Cerebellar nuclear complex (tissue), 1 donor: Measurements from ENCODE around the gene UBE2G2.

Experiments used
- DNase-seq, 2 experiments: peaks; one replicate each; lab custom pipeline; 2025; lab: John Stamatoyannopoulos, UW

The UBE2G2 gene

DNA sequence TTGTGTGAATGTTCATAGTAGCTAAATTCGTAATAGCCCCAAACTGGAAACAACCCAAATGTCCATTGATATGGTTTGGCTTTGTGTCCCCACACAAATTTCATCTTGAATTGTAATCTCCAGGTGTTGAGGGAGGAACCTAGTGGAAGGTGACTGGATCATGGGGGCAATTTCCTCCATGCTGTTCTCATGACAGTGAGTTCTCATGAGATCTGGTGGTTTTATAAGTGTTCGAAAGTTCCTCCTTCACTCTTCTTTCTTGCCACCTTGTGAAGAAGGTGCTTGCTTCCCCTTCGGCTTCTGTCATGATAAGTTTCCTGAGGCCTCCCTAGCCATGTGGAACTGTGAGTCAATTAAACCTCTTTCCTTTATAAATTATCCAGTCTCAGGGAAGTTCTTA, 11.3 kb downstream of the UBE2G2 start:
- DNase-seq = no peak

DNA sequence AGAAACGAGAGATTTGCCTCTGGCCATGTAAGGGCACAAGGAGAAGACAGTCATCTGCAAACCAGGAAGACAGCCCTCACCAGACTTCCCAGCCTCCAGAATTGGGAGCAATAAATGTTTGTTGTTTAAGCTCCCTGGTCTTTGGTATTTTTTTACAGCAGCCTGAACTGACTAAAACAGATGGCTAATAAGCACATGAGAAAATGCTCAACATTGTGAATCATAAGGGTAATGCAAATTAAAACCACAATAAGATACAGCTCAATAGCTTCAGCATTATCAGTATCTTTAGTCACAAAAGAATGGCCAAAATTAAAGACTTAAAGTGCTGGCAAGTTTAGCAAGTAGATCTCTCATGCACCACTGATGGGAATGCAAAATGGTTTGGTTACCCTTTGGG, 11.7 kb downstream of the UBE2G2 start:
- no peak for DNase-seq

DNA sequence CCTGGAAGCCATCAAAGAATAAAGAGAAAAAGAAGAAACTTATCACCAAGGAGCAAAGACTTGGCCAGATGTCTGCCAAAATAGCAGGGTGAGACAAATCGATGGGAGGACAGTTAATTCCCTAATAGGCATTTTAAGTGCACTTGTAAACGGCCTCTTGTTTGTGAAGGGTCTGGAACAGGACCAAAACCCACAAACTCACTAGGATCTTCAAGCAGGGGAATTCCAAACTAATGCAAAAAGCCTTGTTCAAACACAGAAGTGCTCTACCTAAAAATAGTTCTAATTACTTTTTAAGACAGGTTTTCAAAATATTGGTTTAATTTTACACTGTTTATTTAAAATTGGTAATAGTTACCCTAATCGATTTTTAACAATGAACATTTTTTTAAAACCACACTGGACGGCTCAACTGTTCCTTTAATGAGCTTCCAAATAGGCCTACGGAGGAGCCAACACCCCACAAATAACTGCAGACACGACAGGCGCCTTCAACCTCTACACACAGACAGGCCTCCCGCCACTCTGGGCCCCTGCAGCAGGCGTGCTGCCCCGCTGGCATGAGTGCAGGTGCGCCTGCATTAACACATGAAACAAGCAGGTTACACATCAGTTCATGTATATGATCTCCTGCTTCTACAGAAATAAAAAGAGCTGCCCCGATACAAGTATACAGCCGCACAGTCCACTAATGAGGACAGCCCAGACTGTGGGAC, 15.8 kb downstream of the UBE2G2 start:
- no peak for DNase-seq

DNA sequence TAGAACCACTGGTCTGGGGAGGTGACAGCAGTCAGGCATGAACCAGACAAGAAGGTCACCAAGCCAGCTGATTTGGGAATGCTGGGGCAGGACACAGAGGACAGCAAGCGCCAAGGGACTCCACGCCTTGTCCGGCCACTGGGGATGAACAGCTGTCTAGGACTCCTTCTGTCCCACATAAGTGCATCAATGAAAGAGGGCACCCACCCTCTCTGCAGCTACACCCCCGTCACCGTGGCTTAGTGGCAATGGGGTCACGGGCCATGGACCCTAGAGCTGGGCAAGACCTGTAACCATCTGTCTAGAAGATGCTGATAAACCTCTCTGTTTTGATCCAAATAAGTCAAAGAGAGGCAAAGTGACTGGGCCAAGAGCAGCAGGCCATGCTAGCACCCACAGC, 16.8 kb downstream of the UBE2G2 start:
- DNase-seq = no peak

DNA sequence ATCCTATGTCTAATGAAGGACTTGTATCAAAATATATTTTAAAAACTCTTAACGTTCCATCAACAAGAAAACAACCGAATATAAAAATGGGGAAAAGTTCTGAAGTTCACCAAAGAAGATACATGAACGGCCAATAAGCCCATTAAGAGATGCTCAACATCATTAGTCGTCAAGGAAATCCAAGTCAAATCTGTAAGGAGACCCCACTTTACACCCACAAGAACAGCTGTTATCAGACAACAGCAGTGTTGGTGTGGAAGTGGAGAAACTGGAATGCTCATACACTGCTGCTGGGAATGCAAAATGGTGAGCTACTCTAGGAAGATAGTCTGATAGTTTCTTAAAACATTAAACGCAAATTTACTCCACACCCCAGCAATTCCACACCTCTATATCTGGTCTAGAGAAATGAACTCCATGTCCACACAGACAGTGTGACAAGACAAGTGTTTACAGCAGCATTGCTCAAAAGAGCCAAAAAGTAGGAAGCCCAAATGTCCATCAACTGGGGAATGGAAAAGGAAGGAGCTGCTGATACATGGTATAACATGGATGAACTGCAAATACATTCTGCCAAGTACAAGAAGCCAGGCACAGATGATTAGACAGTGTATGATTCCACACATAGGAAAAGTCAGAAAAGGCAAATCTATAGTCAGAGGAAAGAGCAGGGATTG, 18.5 kb downstream of the UBE2G2 start:
- DNase-seq = no peak

DNA sequence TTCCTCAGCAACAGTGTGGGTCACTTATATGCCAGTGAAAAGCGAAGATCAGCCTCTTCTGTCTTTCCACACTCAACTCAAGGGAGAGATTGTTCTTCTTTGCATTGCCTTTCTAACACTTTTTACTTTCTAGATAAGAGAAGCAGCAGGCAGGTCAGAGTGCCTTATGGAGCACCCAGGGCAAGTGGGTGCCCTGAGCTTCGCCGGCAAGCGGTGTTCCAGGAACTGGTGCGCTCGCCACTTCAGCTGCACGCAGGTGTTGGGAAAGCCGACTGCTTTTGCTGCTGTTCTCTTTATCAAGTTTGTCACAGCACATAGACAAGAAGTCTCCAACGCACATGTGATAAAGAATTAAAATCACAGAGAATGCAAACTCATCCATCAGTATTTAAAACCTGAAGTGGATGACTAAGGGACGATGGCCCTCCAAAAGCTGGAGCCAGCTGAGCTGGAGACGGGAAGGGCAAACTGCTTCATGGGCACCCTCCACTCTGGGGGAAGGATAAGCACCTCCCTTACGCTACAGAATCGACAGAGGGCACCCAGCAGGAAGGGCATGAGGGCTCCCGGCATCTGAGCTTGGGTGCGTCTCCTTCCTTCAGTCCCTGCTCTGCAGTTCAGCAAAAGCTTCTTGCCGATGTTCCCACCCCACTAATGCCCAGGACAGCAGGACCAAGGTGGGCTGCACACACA, 20.7 kb downstream of the UBE2G2 start:
- no peak for DNase-seq

DNA sequence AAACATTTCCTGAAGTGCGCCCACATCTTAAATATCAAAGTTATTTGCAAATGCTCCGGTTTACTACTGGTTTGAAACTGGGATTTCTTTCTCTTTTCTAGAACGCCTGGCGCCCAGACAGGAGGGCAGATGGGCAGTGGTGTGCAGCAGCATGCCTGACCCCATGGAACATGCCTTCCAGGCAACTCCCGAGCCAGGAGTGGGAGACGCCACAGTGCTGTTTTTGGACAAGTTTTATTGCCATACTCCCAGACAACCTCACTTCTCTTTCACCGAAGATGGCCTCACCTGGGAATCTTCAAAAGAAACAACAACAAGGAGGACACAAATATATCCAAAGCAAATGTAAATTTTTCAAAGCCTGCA, 21.5 kb downstream of the UBE2G2 start:
- DNase-seq = no peak

DNA sequence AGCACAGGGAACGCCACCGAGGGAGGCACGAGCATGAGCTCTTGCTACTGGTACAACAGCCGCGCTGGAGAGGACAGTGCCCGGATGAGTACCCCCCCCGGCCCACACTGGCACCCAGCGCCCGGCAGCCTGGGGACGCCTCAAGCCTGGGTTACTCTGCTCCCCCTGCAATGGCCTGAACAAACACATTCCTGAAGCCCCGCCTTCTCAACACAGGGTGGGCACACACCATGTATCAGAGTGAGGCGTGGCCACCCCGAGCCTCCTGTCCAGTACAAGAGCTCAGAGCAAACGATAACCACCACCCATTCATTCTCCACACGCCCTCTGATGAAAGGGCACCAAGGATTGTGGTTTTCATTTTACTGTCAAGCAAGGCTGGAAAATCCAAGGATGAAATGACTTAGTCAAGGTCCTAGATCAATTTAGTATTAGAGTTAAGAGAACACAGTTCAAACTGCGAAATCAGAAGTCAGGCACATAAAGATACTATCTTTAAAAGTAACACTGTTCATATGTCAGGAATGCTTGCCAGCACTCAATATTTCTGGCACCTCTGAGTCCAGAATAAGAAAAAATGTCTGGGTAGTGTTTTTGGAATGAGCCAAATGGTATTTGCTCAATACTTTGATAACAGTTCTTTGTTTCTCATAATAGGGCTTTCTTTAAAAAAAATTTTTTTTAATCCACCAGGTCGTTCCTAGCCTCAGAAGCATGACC, 22.0 kb downstream of the UBE2G2 start:
- no peak for DNase-seq

DNA sequence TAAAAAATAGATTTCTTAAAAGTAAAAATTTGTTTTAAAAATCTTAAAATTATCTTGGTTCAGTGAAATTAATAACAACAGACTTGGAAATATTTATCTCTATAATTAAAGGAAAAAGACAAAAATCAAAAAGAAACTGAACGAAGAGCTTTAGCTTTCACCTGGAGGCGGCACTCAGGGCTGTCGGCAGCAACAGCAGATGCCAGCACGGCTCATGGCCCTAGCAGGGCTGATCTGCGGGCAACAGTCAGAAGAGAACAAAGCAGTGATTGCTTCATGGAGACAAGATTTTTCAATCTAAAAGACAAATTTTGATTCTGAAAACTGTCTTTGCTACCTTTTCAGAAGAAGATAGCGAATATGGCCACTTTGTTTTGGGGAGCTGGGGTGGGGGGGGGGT, 22.6 kb downstream of the UBE2G2 start:
- DNase-seq = no peak

DNA sequence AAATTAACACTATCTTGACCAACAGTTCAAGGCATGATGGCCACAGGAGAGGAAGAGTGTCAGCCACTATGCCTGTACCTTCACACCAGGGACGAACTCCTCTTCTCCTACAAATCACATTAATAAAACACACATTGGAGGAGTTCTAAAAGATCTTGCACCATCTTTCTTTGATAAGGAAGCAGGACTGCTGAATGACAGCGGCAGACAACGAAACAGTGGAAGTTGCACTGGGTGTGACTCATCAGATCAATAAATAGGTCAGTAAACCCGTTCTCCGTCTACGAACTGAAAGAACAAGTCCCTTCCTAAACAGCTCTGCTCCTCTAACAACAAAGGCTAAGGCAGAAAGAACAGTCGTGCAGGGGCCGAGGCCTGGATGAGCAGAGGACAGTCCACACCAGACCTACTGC, 23.1 kb downstream of the UBE2G2 start:
- no peak for DNase-seq

DNA sequence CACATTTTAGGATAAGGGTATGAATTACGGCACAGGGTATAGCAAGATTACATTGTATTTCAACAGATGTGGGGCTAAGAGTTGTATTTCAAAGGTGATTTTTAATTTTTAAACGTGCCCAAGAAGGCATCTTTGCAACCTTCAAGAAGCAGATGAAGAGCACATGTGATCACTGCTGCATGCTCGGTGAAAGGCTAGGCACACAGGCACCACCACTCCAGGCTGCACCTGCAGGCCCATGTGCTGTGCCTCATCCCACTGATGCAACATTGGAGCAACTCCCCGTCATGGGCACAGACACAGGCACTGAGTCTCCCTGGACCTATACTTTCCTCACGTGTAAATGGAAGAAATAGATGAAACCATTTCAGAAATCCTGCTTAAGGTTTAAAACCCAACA, 23.5 kb downstream of the UBE2G2 start:
- DNase-seq = no peak

DNA sequence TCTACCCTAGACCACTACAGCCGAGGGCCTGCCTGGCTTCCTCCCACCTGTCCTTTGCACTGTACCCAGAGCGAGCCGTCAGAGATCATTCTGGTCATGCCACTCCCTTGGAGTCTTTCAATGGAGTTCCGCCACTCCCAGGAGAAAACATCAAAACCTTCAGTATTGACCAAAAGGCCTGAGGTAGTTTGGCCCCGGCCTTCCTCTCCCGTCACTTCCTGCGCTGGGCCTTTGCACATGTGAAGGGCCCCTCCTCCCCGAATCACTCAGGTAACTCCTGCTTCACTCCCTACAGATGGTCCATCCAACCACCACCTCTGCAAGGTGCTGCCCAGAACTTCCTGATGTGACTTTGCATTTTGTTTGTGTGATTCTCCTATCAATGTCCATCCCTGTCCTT, 26.6 kb downstream of the UBE2G2 start:
- DNase-seq = no peak

DNA sequence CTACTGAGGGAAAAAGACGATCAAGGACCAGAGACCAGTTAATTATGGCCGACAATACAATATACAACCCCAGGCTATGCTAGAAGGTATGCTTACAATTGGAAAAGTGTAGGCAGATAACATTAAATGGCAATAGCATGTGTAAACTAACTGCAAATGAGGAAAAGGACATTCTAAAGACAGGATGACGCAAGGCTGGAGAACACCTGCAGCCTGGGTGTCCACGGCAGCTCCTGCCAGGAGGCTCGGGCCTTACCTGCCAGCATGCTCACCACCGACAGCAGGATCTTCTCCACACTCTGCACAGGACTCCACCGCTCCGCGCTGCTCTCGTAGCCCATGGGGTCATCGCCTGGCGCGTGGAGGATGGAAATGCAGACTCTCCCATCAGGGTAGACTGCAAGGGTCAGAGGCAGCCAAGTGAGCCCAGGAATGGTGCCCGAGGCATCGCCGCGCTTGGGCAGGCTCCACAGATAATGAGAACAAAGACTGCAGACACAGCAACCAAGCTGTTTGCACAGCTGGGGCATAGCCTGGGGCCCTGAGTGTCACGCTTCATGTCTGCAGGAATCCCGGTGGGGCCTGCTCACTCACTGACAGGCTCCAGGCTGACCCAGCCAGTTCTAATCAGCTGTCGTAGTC, 28.2 kb downstream of the UBE2G2 start:
- no peak for DNase-seq

DNA sequence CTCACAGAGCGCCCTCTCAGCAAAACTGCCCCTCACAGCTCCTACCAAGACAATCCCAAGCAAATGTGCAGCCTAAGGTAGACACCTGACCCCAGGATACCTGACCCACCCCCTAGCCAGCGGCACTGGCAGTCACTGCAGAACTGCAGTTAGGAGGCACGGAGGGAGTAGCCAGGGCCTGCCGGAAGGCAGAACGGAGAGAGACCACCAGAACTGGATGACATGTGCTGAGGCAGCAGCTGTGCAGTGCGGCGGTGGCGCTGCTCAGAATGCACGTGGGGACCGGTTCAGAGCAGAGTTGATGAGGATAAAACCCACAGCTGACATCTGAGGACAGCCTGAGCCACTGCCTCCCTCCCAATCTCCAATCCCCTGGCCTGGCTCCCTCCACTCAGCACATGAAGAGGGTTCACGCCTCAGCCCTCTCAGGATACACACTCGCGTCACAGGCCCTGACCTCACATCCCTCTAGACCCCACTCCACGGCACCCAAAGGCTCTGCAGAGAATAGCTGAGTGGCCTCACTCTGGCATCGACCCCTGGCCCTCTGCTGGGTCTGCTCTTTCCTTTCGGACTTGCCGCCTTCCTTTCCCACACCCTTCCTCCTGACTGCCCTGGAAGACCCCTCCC, 29.6 kb downstream of the UBE2G2 start:
- DNase-seq = no peak

DNA sequence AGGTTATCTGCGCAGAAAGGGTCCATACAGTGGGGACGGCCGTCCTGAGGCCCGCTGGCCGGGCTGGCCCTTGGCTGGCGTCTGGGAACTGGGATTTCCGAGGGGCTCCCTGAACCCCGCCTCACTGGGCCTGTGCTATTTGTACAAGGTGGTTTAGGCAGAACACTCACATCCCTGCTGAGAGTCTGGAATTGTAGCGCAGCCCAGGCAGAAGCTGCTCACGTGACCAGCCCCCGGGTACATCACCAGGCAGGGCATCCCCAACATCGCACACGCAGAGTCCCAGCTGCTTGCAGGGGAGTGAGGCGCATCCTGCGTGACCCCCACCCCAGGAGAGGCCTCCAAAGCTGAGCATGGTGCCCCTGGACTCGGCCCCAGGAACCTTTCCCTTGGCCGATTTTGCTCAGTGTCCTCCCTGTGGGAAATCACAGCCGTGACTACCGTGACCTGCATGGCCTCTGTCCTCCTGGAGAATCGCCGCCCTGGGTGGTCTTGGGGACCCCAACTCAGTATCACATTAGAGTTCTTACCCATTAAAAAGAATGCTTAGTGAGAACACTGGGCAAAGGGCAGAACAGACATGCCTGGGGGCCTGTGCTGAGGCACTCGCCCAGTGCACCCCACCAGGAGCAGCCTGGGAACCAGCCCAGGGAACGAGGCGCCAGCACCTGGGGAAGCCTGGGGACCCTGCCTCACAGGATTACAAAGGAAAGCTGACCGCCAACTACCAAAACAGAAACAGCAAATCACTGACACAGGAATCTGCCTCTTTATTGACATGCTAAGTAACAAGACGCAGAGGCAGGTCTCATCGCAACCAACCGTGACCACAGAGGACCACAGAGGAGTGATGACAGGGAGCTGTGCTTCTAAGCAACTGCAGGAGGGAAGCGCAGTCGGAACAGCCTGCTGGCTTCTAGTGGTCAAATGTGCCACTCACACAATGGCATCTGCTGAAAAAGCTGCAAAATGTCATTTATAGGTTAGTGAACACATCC, 33.5 kb downstream of the UBE2G2 start:
- peak in 1 of 2 experiments; percentile 36 for DNase-seq

DNA sequence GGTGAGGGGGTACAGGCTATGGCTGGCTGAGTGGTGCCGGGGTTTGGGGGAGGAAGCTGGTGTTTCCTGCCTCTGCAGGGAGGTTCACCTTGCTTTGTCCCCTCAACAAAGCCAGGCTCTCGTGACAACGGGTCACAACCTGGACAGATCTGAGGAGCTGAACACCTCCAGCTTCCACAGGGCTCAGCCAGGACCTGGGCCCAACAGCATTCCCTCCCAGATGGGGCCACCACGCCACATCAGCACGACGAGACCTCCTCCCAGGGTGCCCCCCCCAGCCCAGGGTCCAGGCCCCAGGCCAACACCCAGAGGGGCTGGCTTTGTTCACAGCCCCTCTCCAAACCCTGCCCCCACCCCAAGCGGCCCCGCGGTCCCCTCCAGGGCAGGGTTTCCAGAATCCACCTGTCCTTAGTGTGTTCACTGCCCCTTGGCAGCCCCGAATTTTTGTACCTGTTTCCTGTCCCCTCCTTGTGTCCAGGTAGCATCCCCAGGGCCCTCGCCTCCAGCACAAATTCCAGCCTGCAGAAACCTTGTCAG, 34.7 kb downstream of the UBE2G2 start:
- no peak for DNase-seq

DNA sequence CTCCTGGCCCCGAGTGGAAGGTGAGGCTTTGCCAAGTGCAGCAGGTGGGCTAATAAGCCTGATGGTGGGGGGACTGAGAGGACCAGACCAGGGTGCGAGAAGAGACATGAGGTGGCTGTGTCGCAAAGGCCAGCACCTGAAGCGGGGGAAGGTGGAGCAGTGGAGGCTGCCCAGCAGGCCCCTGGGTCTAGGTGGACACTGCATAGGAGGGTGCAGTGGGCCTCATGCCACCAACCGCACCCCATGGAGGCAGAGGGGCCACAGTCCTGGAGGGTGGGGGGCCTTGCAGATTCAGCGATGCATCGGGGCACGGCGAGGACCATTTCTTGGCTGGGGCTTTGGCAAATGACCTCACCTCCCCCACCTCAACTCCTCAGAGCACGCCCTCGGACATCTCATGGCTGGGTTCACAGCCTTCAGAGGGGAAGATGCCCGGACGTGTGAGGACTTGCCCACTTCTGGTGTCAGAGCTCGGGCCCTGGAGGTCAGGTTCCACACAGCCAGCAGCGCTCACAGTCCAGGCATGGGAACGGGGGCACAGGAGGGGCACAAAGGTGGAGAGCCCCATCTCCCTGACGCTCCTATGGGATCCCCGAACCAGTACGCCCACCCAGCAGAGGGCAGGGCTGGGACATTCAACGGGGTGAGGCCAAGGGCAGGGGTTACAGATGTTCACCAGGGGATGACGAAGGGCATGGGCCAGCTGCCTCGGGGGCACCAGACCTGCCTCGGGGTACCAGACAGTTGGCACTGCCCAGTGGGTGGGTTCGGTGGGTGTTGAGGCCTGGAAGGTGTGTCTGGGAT, 35.4 kb downstream of the UBE2G2 start:
- DNase-seq = no peak

DNA sequence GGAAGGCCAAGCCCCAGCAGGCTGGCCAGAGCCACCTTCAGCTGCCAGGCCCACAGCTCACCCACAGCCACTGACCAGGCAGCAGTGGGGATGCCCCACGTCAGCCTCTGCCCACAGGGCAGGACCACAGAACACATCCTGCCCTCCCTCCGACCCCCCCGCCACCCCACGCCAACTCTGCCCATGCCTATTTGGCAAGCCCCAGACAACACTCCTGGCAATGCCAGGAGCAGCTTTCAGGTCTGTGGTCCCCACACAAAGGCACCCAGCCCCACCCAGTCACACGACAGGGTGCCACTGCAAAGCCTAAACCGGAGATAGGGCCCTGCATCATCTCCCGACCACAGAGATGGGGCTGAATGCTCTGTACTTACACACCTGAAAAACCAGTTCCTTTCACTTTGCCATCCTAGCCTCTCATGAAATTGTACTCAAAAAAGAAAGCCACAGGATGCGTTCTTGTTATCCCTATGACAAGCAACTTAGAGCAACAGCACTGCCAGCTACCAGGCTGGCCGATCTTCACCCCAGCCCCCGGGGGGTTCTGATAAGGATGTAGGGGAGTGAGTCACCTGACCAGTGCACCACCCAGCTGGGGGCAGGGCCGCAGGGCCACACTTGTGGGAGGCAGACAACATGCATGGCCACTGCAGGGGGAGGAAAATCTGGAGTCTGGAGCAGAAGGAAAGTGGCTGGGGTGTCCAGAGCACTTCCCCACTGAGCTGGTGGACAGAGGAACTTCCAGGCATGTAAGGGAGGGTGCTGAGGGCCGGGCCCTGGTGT, 36.2 kb downstream of the UBE2G2 start:
- DNase-seq = no peak
